Measurements from ENCODE around the gene SLC7A4.
"Not testable (repeated sequence)": the region's sequence is repeated elsewhere in the genome, so short reads cannot be mapped to it uniquely, and the experiment has no call there.

Gene SLC7A4

DNA sequence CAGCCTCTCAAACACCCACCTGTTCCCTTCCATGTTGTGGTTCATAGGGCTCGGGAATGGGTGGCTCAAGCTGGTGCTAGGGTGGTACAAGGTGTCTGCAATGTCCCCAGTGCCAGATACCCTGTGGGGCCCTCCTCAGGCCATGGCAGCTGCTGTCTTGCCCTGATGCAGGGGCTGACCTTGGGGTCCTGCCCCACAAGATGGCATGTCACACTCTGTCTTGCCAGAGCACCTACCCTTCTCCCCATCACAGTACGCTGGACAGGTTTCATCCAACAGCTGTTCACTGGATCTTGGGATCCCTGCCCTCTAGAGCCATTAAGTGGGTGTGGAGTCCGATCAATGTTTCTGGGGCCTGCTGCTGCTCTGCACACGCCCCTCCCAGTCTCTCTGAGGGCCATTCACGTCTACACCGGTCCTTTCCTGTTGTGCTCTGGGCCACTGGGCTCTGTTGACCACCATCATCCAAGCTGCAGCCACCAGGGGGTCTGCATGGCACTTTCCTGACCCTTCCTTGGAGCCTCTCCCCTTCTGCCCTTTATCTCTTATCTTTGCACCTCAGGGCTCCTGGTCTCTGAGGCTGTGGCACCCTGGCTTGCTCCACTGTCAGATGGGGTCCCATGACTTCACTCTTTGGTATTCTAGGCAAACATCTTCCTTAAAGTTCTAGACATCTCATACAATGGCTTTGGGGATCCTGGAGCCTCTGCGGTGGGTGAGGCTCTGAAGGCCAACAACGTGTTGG, 20.5 kb upstream of the SLC7A4 start:
- Histone ChIP-seq H3K27me3 (ENCODE audit: control insufficient read depth, insufficient read depth, low read length) (no peaks in the 10 kb centered on the region), H2AFZ (no peak overlapping the region), H3K79me2 (no peaks in the 10 kb centered on the region), H3K9ac (no peak overlapping the region), H3K4me2 (ENCODE audit: low read length) (no peak overlapping the region), H3K9me3 (ENCODE audit: control insufficient read depth, low read length) (no peaks in the 10 kb centered on the region), H3K4me3 (ENCODE audit: low read depth, low read length) (no peak overlapping the region), H3K4me1 (no peaks in the 10 kb centered on the region), H3K36me3 (ENCODE audit: control insufficient read depth, insufficient read depth, low read length) (no peaks in the 10 kb centered on the region), H3K27ac (no peak overlapping the region)
- TF ChIP-seq CTCF (IDR thresholded peaks at IDR 0.05) = no peak

- no peak overlapping the region for H3K27ac ChIP-seq
- H3K4me1 ChIP-seq = no peaks in the 10 kb centered on the region
- H3K27me3 ChIP-seq (ENCODE audit: control insufficient read depth, insufficient read depth, low read length) = no peaks in the 10 kb centered on the region
- no peaks in the 10 kb centered on the region for H3K79me2 ChIP-seq
- no peaks in the 10 kb centered on the region for H3K9me3 ChIP-seq (ENCODE audit: control insufficient read depth, low read length)
- no peak overlapping the region for H3K4me3 ChIP-seq (ENCODE audit: low read depth, low read length)
- TF ChIP-seq CTCF (IDR thresholded peaks at IDR 0.05) = no peak
- no peak overlapping the region for H3K9ac ChIP-seq
- H2AFZ ChIP-seq = no peak overlapping the region
- H3K36me3 ChIP-seq (ENCODE audit: control insufficient read depth, insufficient read depth, low read length) = no peaks in the 10 kb centered on the region
- no peak overlapping the region for H3K4me2 ChIP-seq (ENCODE audit: low read length)
Measured at GRCh38 chr22:21051831-21052400, 19.6 kb upstream of the SLC7A4 start.

- Histone ChIP-seq H3K36me3 (ENCODE audit: control insufficient read depth, insufficient read depth, low read length) (no peaks in the 10 kb centered on the region), H3K27ac (no peak overlapping the region)
- no peak for TF ChIP-seq CTCF (IDR thresholded peaks at IDR 0.05)
Measured at GRCh38 chr22:21051145-21051830, 18.9 kb upstream of the SLC7A4 start.

GRCh38 chr22:21048965-21049364, 16.6 kb upstream of the SLC7A4 start:
- H3K27me3 ChIP-seq (ENCODE audit: control insufficient read depth, insufficient read depth, low read length); H3K4me2 ChIP-seq (ENCODE audit: low read length); H3K9ac ChIP-seq: not testable (repeated sequence)

More at GRCh38 chr22:21051145-21051830, 18.9 kb upstream of the SLC7A4 start:
- Histone ChIP-seq H3K4me2 (ENCODE audit: low read length) (no peak overlapping the region), H3K4me1 (no peaks in the 10 kb centered on the region), H3K9ac (no peak overlapping the region), H2AFZ (no peak overlapping the region), H3K9me3 (ENCODE audit: control insufficient read depth, low read length) (no peaks in the 10 kb centered on the region), H3K27me3 (ENCODE audit: control insufficient read depth, insufficient read depth, low read length) (no peaks in the 10 kb centered on the region), H3K4me3 (ENCODE audit: low read depth, low read length) (no peak overlapping the region), H3K79me2 (no peaks in the 10 kb centered on the region)

GRCh38 chr22:21048448-21048847, 16.1 kb upstream of the SLC7A4 start:
- not testable (repeated sequence) for H3K27me3 ChIP-seq (ENCODE audit: control insufficient read depth, insufficient read depth, low read length); H3K27ac ChIP-seq; H3K4me3 ChIP-seq (ENCODE audit: low read depth, low read length); H3K4me1 ChIP-seq; H3K4me2 ChIP-seq (ENCODE audit: low read length); H3K36me3 ChIP-seq (ENCODE audit: control insufficient read depth, insufficient read depth, low read length); H3K79me2 ChIP-seq; H2AFZ ChIP-seq; H3K9ac ChIP-seq; H3K9me3 ChIP-seq (ENCODE audit: control insufficient read depth, low read length)

More at GRCh38 chr22:21048965-21049364, 16.6 kb upstream of the SLC7A4 start:
- not testable (repeated sequence) for H3K9me3 ChIP-seq (ENCODE audit: control insufficient read depth, low read length); H3K27ac ChIP-seq; H3K79me2 ChIP-seq; H3K36me3 ChIP-seq (ENCODE audit: control insufficient read depth, insufficient read depth, low read length); H2AFZ ChIP-seq; H3K4me3 ChIP-seq (ENCODE audit: low read depth, low read length); H3K4me1 ChIP-seq

Measured in parathyroid adenoma (tissue), 2 donors.